Suppressor macrophage treated with lipopolysaccharide for 1 hour (primary cell): ENCODE results near the gene SRPK1.
A peak's percentile ranks its signal among the peaks of the same experiment; 100 is the strongest.
"Not testable (repeated sequence)": the region's sequence is repeated elsewhere in the genome, so short reads cannot be mapped to it uniquely, and the experiment has no call there.

Experiments used
- DNase-seq, 3 donors: peaks; one replicate each; pipeline ENCODE4 v3.0.0-alpha.2; 2020 to 2022

SRPK1 gene

GRCh38 chr6:35931120-35931561, 10.2 kb upstream of the SRPK1 start:
- no peak for DNase-seq

- DNase-seq: no peak
These were observed 8.7 kb upstream of the SRPK1 start for GRCh38 chr6:35929601-35930000.

GRCh38 chr6:35926509-35927215, 5.8 kb upstream of the SRPK1 start:
- no peak for DNase-seq

- no peak for DNase-seq
These were observed 5.1 kb upstream of the SRPK1 start for GRCh38 chr6:35925961-35926360.

GRCh38 chr6:35924146-35924545, 3.2 kb upstream of the SRPK1 start:
- DNase-seq: no peak

GRCh38 chr6:35922139-35922554, 1.2 kb upstream of the SRPK1 start:
- no peak for DNase-seq

- DNase-seq: peak; percentile 78 to 83 (median 81)
These were observed 809 bp downstream of the SRPK1 start for GRCh38 chr6:35919827-35920751.

- DNase-seq: peak; percentile 46 to 78 (median 67)
These were observed 1.6 kb downstream of the SRPK1 start for GRCh38 chr6:35919085-35919826.

- not testable (repeated sequence) for DNase-seq
These were observed 4.0 kb downstream of the SRPK1 start for GRCh38 chr6:35916893-35917292.

- no peak for DNase-seq
These were observed 4.8 kb downstream of the SRPK1 start for GRCh38 chr6:35916056-35916455.

- DNase-seq: no peak
These were observed 6.4 kb downstream of the SRPK1 start for GRCh38 chr6:35914536-35914935.

- DNase-seq: no peak
These were observed 8.8 kb downstream of the SRPK1 start for GRCh38 chr6:35911871-35912653.

GRCh38 chr6:35909571-35909970, 11.3 kb downstream of the SRPK1 start:
- not testable (repeated sequence) for DNase-seq

GRCh38 chr6:35908753-35909401, 12.0 kb downstream of the SRPK1 start:
- not testable (repeated sequence) for DNase-seq

GRCh38 chr6:35907750-35908149, 13.1 kb downstream of the SRPK1 start:
- no peak for DNase-seq

- no peak for DNase-seq
These were observed 14.4 kb downstream of the SRPK1 start for GRCh38 chr6:35906499-35906846.

- DNase-seq: no peak
These were observed 14.9 kb downstream of the SRPK1 start for GRCh38 chr6:35905841-35906498.

GRCh38 chr6:35905141-35905785, 15.6 kb downstream of the SRPK1 start:
- peak in 1 of 3 donors; percentile 29 for DNase-seq

GRCh38 chr6:35903679-35904078, 17.2 kb downstream of the SRPK1 start:
- DNase-seq: no peak

- DNase-seq: no peak
These were observed 20.4 kb downstream of the SRPK1 start for GRCh38 chr6:35900448-35900847.

GRCh38 chr6:35898003-35898402, 22.9 kb downstream of the SRPK1 start:
- no peak for DNase-seq
